ENCODE data around the gene CDKN2B.

- TF ChIP-seq CTCF (IDR thresholded peaks at IDR 0.05 in 8 of 11, conservative IDR thresholded peaks at IDR 0.05 in 3 of 11) (no peak), POLR2AphosphoS5 (IDR thresholded peaks at IDR 0.05) (no peak)
Observed at GRCh38 chr9:21997480-21997879, 11.6 kb downstream of the CDKN2B start.
